Activated naive CD4-positive, alpha-beta T cell (primary cell): Measurements from ENCODE around the gene USP17L25.
"Not testable (repeated sequence)": the region's sequence is repeated elsewhere in the genome, so short reads cannot be mapped to it uniquely, and the experiment has no call there.

Source experiments
- DNase-seq, 4 experiments: peaks; one replicate each; lab custom pipeline; 2025; lab: John Stamatoyannopoulos, UW

USP17L25 gene

DNA sequence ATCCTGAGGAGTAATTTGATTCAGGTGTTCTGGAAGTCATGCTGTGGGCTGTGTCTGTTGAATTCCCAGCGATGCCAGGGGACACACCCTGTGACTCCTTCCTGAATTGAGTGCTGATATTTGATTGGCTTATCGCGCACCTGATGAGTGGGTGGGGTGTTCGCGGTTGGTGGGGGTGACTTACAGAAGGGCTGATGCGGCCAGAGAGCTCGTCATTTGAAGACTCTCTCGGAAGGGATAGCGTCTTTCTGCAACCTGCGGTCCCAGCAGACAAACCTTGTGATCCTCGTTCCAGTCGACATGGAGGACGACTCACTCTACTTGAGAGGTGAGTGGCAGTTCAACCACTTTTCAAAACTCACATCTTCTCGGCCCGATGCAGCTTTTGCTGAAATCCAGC, at the start of gene USP17L25:
TSS of gene USP17L25 (plus strand) at position 301 of the 400 bp plus-strand sequence. CDS start at position 301, 0 bp downstream.
- not testable (repeated sequence) for DNase-seq

DNA sequence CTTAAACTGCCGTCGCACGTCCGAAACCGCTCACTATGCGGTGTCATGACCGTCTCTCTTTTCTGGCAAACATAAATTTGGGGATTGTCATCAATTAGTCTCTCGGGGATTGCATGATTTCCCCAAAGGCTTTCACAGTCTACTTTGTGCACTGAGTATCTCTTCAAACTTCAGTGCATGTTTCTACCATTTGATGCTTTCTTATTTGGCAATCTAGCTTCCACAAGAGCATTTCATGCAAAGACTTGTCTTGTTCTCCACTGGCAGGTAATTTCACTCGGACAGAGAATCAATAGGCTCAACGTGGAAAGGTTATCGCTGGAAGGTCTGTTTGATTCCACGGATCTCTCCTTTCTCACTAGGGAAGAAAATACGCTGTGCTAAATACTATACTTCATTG, 5.5 kb upstream of the USP17L25 start:
- DNase-seq = not testable (repeated sequence)

GRCh38 chr4:9324865-9325264, 4.8 kb upstream of the USP17L25 start, which contains the start of gene USP17L24:
USP17L24 (plus strand) TSS chr4:9325165; CDS start chr4:9325165, 0 bp downstream.
- DNase-seq = not testable (repeated sequence)

- DNase-seq = not testable (repeated sequence)
These were observed 4.6 kb downstream of the USP17L25 start, which contains the start of gene USP17L26 for GRCh38 chr4:9334358-9334757. USP17L26 (plus strand) TSS chr4:9334658; CDS start chr4:9334658, 0 bp downstream.

GRCh38 chr4:9339103-9339502, 9.4 kb downstream of the USP17L25 start, which contains the start of gene USP17L5:
USP17L5 (plus strand) TSS chr4:9339403; CDS start chr4:9339403, 0 bp downstream.
- DNase-seq = not testable (repeated sequence)

- DNase-seq = not testable (repeated sequence)
These were observed 14.1 kb downstream of the USP17L25 start, which contains the start of gene USP17L27 for GRCh38 chr4:9343848-9344247. USP17L27 (plus strand) TSS chr4:9344148; CDS start chr4:9344148, 0 bp downstream.

GRCh38 chr4:9348593-9348992, 18.9 kb downstream of the USP17L25 start, which contains the start of gene USP17L28:
USP17L28 (plus strand) TSS chr4:9348893; CDS start chr4:9348893, 0 bp downstream.
- DNase-seq = not testable (repeated sequence)

- DNase-seq = not testable (repeated sequence)
These were observed 21.2 kb downstream of the USP17L25 start for GRCh38 chr4:9350866-9351265.

DNA sequence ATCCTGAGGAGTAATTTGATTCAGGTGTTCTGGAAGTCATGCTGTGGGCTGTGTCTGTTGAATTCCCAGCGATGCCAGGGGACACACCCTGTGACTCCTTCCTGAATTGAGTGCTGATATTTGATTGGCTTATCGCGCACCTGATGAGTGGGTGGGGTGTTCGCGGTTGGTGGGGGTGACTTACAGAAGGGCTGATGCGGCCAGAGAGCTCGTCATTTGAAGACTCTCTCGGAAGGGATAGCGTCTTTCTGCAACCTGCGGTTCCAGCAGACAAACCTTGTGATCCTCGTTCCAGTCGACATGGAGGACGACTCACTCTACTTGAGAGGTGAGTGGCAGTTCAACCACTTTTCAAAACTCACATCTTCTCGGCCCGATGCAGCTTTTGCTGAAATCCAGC, 23.6 kb downstream of the USP17L25 start, which contains the start of gene USP17L29:
TSS of gene USP17L29 (plus strand) at position 301 of the 400 bp plus-strand sequence. CDS start at position 301, 0 bp downstream.
- DNase-seq = not testable (repeated sequence)

DNA sequence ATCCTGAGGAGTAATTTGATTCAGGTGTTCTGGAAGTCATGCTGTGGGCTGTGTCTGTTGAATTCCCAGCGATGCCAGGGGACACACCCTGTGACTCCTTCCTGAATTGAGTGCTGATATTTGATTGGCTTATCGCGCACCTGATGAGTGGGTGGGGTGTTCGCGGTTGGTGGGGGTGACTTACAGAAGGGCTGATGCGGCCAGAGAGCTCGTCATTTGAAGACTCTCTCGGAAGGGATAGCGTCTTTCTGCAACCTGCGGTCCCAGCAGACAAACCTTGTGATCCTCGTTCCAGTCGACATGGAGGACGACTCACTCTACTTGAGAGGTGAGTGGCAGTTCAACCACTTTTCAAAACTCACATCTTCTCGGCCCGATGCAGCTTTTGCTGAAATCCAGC, 33.1 kb downstream of the USP17L25 start, which contains the start of gene USP17L30:
TSS of gene USP17L30 (plus strand) at position 301 of the 400 bp plus-strand sequence. CDS start at position 301, 0 bp downstream.
- not testable (repeated sequence) for DNase-seq

DNA sequence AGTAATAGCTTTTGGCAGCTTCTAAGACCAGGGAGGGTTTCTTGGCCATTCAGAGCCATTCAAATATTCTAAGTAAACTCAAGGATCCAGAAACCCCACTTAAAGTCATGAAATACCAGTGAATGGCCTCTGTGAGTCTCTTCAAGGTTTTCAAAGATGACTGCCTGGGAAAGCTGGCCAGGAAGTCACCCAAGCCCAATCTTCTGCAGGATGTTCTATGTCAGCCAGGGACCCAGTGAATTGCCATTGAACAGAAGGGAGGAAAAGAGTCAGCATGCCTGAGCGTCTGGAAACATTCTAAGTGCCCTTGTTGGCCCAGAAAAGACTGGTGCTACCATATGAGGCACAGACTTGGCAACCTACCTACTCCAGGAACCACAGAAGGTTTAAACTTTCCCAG, 50.2 kb downstream of the USP17L25 start:
- not testable (repeated sequence) for DNase-seq
